Gastrocnemius medialis (tissue), 4 donors: ENCODE results near the gene SFTPA1. TPM values are rescaled to one million over a fixed set of nuclear protein-coding genes. Genes with fewer than 3 reads are reported as not detected.
"Not testable (repeated sequence)": the region's sequence is repeated elsewhere in the genome, so short reads cannot be mapped to it uniquely, and the experiment has no call there.

Experiments used
- ATAC-seq, 2 donors: fragments of 150-250 bp; one replicate each; pipeline ENCODE4 v1.9.1; 2016
- DNase-seq, 2 donors: peaks; one replicate each; pipeline ENCODE4 v3.0.0-alpha.2; 2019
- H3K27ac ChIP-seq, 4 donors: fragments of 200-600 bp; sonication (generic); 1 replicate in 1 of 4; 2 replicates in 3 of 4; pipeline ENCODE4 v1.5.1; 2016 to 2018; ENCODE audit warnings: mild to moderate bottlenecking in 2 of 4, moderate library complexity in 1 of 4
- H3K27me3 ChIP-seq, 3 donors: fragments of 200-600 bp; sonication (generic) in 2 of 3; 1 replicate in 1 of 3; 2 replicates in 2 of 3; pipeline versions ENCODE4 v1.5.1 to v1.6.0; 2016 to 2019; ENCODE audit warnings: mild to moderate bottlenecking in 1 of 3, moderate library complexity in 1 of 3
- H3K36me3 ChIP-seq, 2 donors: fragments of 200-600 bp; sonication (generic) in 1 of 2; one replicate each; pipeline ENCODE4 v1.5.1; 2017 to 2018
- H3K4me1 ChIP-seq, 2 donors: fragments of 200-600 bp; sonication (generic) in 1 of 2; one replicate each; pipeline ENCODE4 v1.5.1; 2016 to 2017; ENCODE audit warnings: mild to moderate bottlenecking in 2 of 2
- H3K4me3 ChIP-seq, 4 donors: fragments of 200-600 bp; sonication (generic) in 3 of 4; 1 replicate in 1 of 4; 2 replicates in 3 of 4; pipeline ENCODE4 v1.5.1; 2016 to 2019; ENCODE audit warnings: mild to moderate bottlenecking in 2 of 4
- H3K9me3 ChIP-seq, 3 donors: fragments of 200-600 bp; sonication (generic) in 2 of 3; 1 replicate in 1 of 3; 2 replicates in 2 of 3; pipeline ENCODE4 v1.5.1; 2016 to 2019
- CTCF ChIP-seq, 5 experiments: fragments of 450-650 bp in 3 of 5; fragments of 200-600 bp in 2 of 5; sonication (generic) in 2 of 5; IDR thresholded peaks in 4 of 5; conservative IDR thresholded peaks in 1 of 5; 1 replicate in 4 of 5; 2 replicates in 1 of 5; pipeline ENCODE4 v1.5.1; 2016 to 2019; ENCODE audit warnings: antibody characterized with exemption in 5 of 5, mild to moderate bottlenecking in 3 of 5, moderate library complexity in 3 of 5
- POLR2A ChIP-seq, 2 donors: fragments of 450-650 bp; IDR thresholded peaks; one replicate each; pipeline ENCODE4 v1.6.1; 2017; ENCODE audit warnings: antibody characterized with exemption in 2 of 2, mild to moderate bottlenecking in 2 of 2, moderate library complexity in 2 of 2
- in situ Hi-C, 4 donors: fragments of 200-750 bp; cut with MboI; loops; one replicate each; pipeline versions ENCODE4 v1.15.0 to v1.8.0; 2017; ENCODE audit warnings: low sequenced_read_pairs in 4 of 4
- intact Hi-C: fragments of 100-400 bp; cut with DNase I; formaldehyde crosslinking; loops from one replicate; pipeline ENCODE4 v1.15.1; 2023; ENCODE audit warnings: low total_unique reads
- total RNA-seq, 4 donors: library from RNA; depleted of rRNA; stranded (reverse); fragments of >200 nt; gene quantifications; one replicate each; pipeline versions ENCODE4 v1.1.0 to v1.2.3, GENCODE V29; 2016

SFTPA1 gene
- total RNA-seq, 4 donors from 2014 or later = not detected

- Histone ChIP-seq H3K4me1 (no peaks in the 10 kb centered on the region), H3K4me3 (no peak overlapping the region), H3K9me3 (no peaks in the 10 kb centered on the region), H3K36me3 (no peaks in the 10 kb centered on the region), H3K27me3 (no peaks in the 10 kb centered on the region), H3K27ac (no peak overlapping the region)
- intact Hi-C loops = no loop called here
- in situ Hi-C loops = no loop called here
- DNase-seq = no peak
- no peak for ATAC-seq
- TF ChIP-seq CTCF (IDR thresholded peaks at IDR 0.05 in 4 of 5, conservative IDR thresholded peaks at IDR 0.05 in 1 of 5) = no peak
- no peak for TF ChIP-seq POLR2A (IDR thresholded peaks at IDR 0.05)
These were observed 24.7 kb upstream of the SFTPA1 start for GRCh38 chr10:79585870-79586527.

GRCh38 chr10:79586933-79587332 lies 23.8 kb upstream of the SFTPA1 start:
- DNase-seq = no peak
- ATAC-seq = no peak
- no peak overlapping the region for H3K4me3 ChIP-seq
- H3K4me1 ChIP-seq = no peaks in the 10 kb centered on the region
- no peak overlapping the region for H3K27ac ChIP-seq
- in situ Hi-C loops = no loop called here
- intact Hi-C loops = no loop called here
- H3K36me3 ChIP-seq = no peaks in the 10 kb centered on the region
- TF ChIP-seq CTCF (IDR thresholded peaks at IDR 0.05 in 4 of 5, conservative IDR thresholded peaks at IDR 0.05 in 1 of 5) (no peak), POLR2A (IDR thresholded peaks at IDR 0.05) (no peak)
- no peaks in the 10 kb centered on the region for H3K9me3 ChIP-seq
- no peaks in the 10 kb centered on the region for H3K27me3 ChIP-seq

GRCh38 chr10:79588800-79589199 lies 21.9 kb upstream of the SFTPA1 start:
- H3K9me3 ChIP-seq = no peaks in the 10 kb centered on the region
- in situ Hi-C loops = no loop called here
- H3K36me3 ChIP-seq = no peaks in the 10 kb centered on the region
- H3K4me1 ChIP-seq = no peaks in the 10 kb centered on the region
- no peak overlapping the region for H3K27ac ChIP-seq
- intact Hi-C loops = no loop called here
- H3K27me3 ChIP-seq = no peaks in the 10 kb centered on the region
- DNase-seq (no peak), ATAC-seq (no peak)
- TF ChIP-seq CTCF (IDR thresholded peaks at IDR 0.05 in 4 of 5, conservative IDR thresholded peaks at IDR 0.05 in 1 of 5) = no peak
- no peak for TF ChIP-seq POLR2A (IDR thresholded peaks at IDR 0.05)
- no peak overlapping the region for H3K4me3 ChIP-seq

- in situ Hi-C loops (no loop called here), intact Hi-C loops (no loop called here)
- no peak for DNase-seq
- peaks cover 0 to 6% (median 0%) of the 10 kb centered on the region in 3 donors for H3K9me3 ChIP-seq
- H3K27me3 ChIP-seq = peaks cover 0 to 3% (median 0%) of the 10 kb centered on the region in 3 donors
- no peaks in the 10 kb centered on the region for H3K4me1 ChIP-seq
- ATAC-seq = no peak
- H3K27ac ChIP-seq = no peak overlapping the region
- TF ChIP-seq CTCF (IDR thresholded peaks at IDR 0.05 in 4 of 5, conservative IDR thresholded peaks at IDR 0.05 in 1 of 5) = no peak
- no peak for TF ChIP-seq POLR2A (IDR thresholded peaks at IDR 0.05)
- no peak overlapping the region for H3K4me3 ChIP-seq
- no peaks in the 10 kb centered on the region for H3K36me3 ChIP-seq
These were observed 17.4 kb upstream of the SFTPA1 start for GRCh38 chr10:79593377-79593776.

GRCh38 chr10:79594565-79594964 lies 16.2 kb upstream of the SFTPA1 start:
- H3K4me1 ChIP-seq, DNase-seq, H3K27ac ChIP-seq, H3K36me3 ChIP-seq, H3K27me3 ChIP-seq, in situ Hi-C loops, intact Hi-C loops, ATAC-seq, H3K9me3 ChIP-seq, H3K4me3 ChIP-seq: not testable (repeated sequence)
